ENCODE results near the gene C16orf54. TPM values are rescaled to one million over a fixed set of nuclear protein-coding genes. Genes with fewer than 3 reads are reported as not detected.
A peak's percentile ranks its signal among the peaks of the same experiment; 100 is the strongest.
"Not testable (repeated sequence)": the region's sequence is repeated elsewhere in the genome, so short reads cannot be mapped to it uniquely, and the experiment has no call there.

C16orf54 gene
- total RNA-seq, 2 experiments from 2014 or later = 250 to 261 TPM

DNA sequence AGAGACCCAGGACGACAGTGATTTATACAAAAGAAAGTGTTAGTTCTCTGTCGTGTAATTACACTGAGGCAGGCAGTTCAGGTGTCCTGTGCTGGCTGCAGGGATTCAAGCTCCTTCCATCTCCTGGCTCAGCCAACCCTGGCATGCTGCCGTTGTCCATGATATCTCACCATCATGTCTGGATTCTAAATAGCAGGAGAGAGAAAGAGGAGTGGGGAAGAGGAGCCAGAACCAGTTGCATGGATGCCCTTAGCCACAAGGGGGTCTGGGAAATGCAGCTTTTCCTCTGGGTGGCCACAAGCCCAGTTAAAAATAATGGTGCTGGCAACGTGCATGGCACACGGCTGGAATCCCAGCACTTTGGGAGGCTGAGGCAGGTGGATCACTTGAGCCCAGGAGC is 9.7 kb downstream of the C16orf54 start:
- H3K27ac ChIP-seq (ENCODE audit: low read depth in 1 of 2, low read length in 2 of 2) = peak overlapping the region in 1 of 2 donors; percentile 22

DNA sequence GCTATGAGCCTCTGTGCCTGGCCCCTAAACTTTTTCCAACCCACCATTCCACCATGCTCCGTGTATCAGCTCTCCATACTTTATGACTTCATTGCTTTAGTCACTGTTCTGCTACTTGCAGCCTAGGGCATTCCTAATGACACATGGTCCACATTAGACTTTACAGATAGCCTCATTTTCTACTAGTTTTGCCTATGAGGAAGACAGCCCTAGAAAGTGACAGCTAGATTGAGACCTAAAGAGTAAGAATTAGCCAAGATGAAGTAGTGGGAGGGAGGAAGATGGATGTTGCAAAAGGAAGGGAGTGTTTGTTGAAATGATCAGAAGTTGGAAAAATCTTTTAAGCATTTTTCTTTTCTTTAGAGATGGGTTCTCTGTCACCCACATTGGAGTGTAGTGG is 11.0 kb downstream of the C16orf54 start:
- H3K4me3 Mint-ChIP-seq = no peak overlapping the region
- ChIA-PET POLR2A (interaction anchor here (1.3 to 2.4 kb wide), 2 partner anchors 9 to 55 kb away, joined by 3 to 8 read pairs; partner anchors contain the start of gene KIF22), CTCF (interaction anchor here (2.1 kb wide), 1 partner anchor 34 kb away, joined by 4 read pairs; no protein-coding TSS in a partner anchor)
- TF ChIP-seq CTCF (IDR thresholded peaks at IDR 0.05) = no peak
- peaks cover 63% of the 10 kb centered on the region for H3K4me1 Mint-ChIP-seq (ENCODE audit: low read depth)
- intact Hi-C loops (cut with DNase I, micrococcal nuclease) = loop anchor here in 1 of 2 experiments (5.0 kb wide), 1 partner anchor 32 kb away; no protein-coding TSS in a partner anchor
- Histone ChIP-seq H3K9me3 (ENCODE audit: control insufficient read depth in 1 of 2, insufficient read depth in 1 of 2, low read length in 2 of 2) (peaks cover 0 to 5% of the 10 kb centered on the region in 2 experiments), H3K27me3 (ENCODE audit: control insufficient read depth in 1 of 2, insufficient read depth in 2 of 2, low read length in 2 of 2) (no peaks in the 10 kb centered on the region), H3K36me3 (ENCODE audit: insufficient read depth, low read length) (no peaks in the 10 kb centered on the region), H3K4me1 (ENCODE audit: insufficient read depth, low read length) (peaks cover 68% of the 10 kb centered on the region), H3K4me3 (ENCODE audit: low read length) (no peak overlapping the region), H3K27ac (ENCODE audit: low read depth in 1 of 2, low read length in 2 of 2) (no peak overlapping the region)
- H3K27me3 Mint-ChIP-seq = no peaks in the 10 kb centered on the region
- peaks cover 8% of the 10 kb centered on the region for H3K36me3 Mint-ChIP-seq (ENCODE audit: low read depth)
- DNase-seq (no peak), ATAC-seq (ENCODE audit: poor library complexity) (no peak)
- peak overlapping the region; percentile 40 for H3K27ac Mint-ChIP-seq
- peaks cover 2% of the 10 kb centered on the region for H3K9me3 Mint-ChIP-seq

More for the DNA sequence above, 9.7 kb downstream of the C16orf54 start:
- ChIA-PET POLR2A (interaction anchor here (1.1 kb wide), 1 partner anchor 68 kb away, joined by 3 read pairs; no protein-coding TSS in a partner anchor), CTCF (interaction anchor here (0.7 to 1.0 kb wide), 2 partner anchors 54 to 113 kb away, joined by 3 read pairs; partner anchors contain the start of gene KIF22)
- Histone ChIP-seq H3K9me3 (ENCODE audit: control insufficient read depth in 1 of 2, insufficient read depth in 1 of 2, low read length in 2 of 2) (peaks cover 0 to 5% of the 10 kb centered on the region in 2 experiments), H3K4me3 (ENCODE audit: low read length) (no peak overlapping the region), H3K27me3 (ENCODE audit: control insufficient read depth in 1 of 2, insufficient read depth in 2 of 2, low read length in 2 of 2) (no peaks in the 10 kb centered on the region), H3K4me1 (ENCODE audit: insufficient read depth, low read length) (peaks cover 72% of the 10 kb centered on the region), H3K36me3 (ENCODE audit: insufficient read depth, low read length) (peaks cover 2% of the 10 kb centered on the region)
- DNase-seq = no peak
- H3K36me3 Mint-ChIP-seq (ENCODE audit: low read depth) = peaks cover 21% of the 10 kb centered on the region
- peak overlapping the region; percentile 17 for H3K4me3 Mint-ChIP-seq
- H3K9me3 Mint-ChIP-seq = peaks cover 2% of the 10 kb centered on the region
- ATAC-seq (ENCODE audit: poor library complexity) = no peak
- no peaks in the 10 kb centered on the region for H3K27me3 Mint-ChIP-seq
- H3K4me1 Mint-ChIP-seq (ENCODE audit: low read depth) = peaks cover 73% of the 10 kb centered on the region
- intact Hi-C loops (cut with DNase I, micrococcal nuclease) = loop anchor here in 1 of 2 experiments (5.0 kb wide), 1 partner anchor 34 kb away; no protein-coding TSS in a partner anchor
- no peak for TF ChIP-seq CTCF (IDR thresholded peaks at IDR 0.05)
- peak overlapping the region; percentile 55 for H3K27ac Mint-ChIP-seq

DNA sequence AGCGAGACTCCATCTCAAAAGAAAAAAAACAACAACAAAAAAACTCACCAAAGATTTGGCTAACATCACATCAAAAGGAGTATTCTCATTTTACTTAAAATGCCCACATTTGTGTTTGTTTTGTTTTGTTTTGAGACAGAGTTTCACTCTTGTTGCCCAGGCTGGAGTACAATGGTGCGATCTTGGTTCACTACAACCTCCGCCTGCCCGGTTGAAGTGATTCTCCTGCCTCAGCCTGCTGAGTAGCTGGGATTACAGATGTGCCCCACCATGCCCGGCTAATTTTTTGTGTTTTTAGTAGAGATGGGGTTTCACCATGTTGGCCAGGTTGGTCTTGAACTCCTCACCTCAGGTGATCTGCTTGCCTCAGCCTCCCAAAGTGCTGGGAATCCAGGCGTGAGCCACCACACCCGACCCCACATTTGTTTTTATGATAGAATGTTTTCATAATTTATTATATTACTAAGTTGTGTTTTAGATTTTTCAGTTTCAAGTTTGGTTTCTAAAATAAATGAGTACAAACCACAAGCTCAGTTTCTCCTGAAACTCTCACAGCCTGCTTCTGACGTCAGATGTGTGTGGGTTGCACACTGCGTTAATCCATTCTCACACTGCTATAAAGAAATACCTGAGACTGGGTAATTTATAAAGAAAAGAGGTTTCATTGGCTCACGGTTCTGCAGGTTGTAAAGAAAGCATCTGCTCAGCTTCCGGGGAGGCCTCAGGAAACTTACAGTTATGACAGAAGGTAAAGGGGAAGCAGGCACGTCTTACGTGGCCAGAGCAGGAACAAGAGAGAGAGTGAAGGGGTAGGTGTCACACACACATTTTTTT is 13.8 kb downstream of the C16orf54 start:
- H3K27me3 Mint-ChIP-seq; intact Hi-C loops (cut with DNase I, micrococcal nuclease); H3K9me3 Mint-ChIP-seq; H3K36me3 ChIP-seq (ENCODE audit: insufficient read depth, low read length); H3K27ac ChIP-seq (ENCODE audit: low read depth in 1 of 2, low read length in 2 of 2); H3K9me3 ChIP-seq (ENCODE audit: control insufficient read depth in 1 of 2, insufficient read depth in 1 of 2, low read length in 2 of 2); H3K27me3 ChIP-seq (ENCODE audit: control insufficient read depth in 1 of 2, insufficient read depth in 2 of 2, low read length in 2 of 2); H3K36me3 Mint-ChIP-seq (ENCODE audit: low read depth); H3K4me3 ChIP-seq (ENCODE audit: low read length); H3K4me3 Mint-ChIP-seq: not testable (repeated sequence)
- peak overlapping the region; percentile 56 for H3K27ac Mint-ChIP-seq
- POLR2A ChIA-PET = interaction anchor here (0.6 to 1.8 kb wide), 7 partner anchors 9 to 59 kb away, joined by 3 to 7 read pairs (median 4); partner anchors contain the start of gene KIF22
- H3K4me1 Mint-ChIP-seq (ENCODE audit: low read depth) = peaks cover 43% of the 10 kb centered on the region
- ATAC-seq (ENCODE audit: poor library complexity) (peak; percentile 34), DNase-seq (peak in 5 of 14 experiments; percentile 8 to 55 (median 43))
- CTCF ChIA-PET = interaction anchor here (0.7 to 1.1 kb wide), 3 partner anchors 25 to 59 kb away, joined by 3 to 4 read pairs (median 3); partner anchors contain the start of gene KIF22
- H3K4me1 ChIP-seq (ENCODE audit: insufficient read depth, low read length) = peaks cover 48% of the 10 kb centered on the region

All from CD4-positive, alpha-beta T cell (primary cell).